ENCODE results near the gene HMGN5. TPM values are rescaled to one million over a fixed set of nuclear protein-coding genes. Genes with fewer than 3 reads are reported as not detected.

Gene HMGN5
- total RNA-seq, 1 experiment from 2014 or later = 13.0 TPM

DNA sequence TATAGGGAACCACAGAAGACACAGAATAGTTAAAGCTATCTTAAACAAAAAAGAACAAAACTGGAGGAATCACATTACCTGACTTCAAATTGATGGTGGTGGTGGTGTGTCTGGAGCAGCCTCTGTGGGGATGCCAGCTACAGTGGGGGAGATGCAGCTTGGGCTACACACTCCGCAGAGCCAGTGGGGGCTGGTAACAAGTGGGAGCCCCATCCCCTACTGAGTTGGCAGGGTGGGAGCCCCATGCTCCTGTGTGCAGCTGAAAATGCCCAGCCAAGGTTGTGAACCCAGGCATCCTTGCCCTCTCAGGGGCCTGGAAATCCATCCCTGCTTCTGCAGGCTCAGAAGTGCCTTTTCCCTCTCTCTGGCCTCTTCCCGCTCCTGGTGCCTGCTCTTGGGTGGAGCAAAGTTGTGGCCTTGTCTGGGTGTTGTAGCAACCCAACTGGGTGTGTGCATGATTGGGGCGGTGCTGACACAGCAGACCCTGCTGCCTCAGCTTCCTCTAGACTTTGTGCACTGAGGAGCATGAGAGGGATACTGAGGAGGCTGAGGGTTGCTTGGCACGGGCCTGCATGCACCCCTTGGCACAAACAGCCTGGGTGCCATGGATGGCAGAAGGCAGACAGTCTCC, 39.1 kb upstream of the HMGN5 start:
- no peak overlapping the region for H4K91ac ChIP-seq (ENCODE audit: insufficient read length, low read depth, low read length)
- H3K18ac ChIP-seq (ENCODE audit: insufficient read length, low read depth, low read length) = no peak overlapping the region
- H2BK5ac ChIP-seq (ENCODE audit: insufficient read length, low read length) = no peak overlapping the region
- H2BK12ac ChIP-seq (ENCODE audit: insufficient read length, low read depth, low read length) = no peak overlapping the region
- H4K20me1 ChIP-seq (ENCODE audit: control insufficient read depth, insufficient read depth, insufficient read length) = no peaks in the 10 kb centered on the region
- no peak overlapping the region for H2BK15ac ChIP-seq (ENCODE audit: low read depth, low read length)
- peaks cover 15% of the 10 kb centered on the region for H3K9me3 ChIP-seq (ENCODE audit: control insufficient read depth, low read depth, low read length)
- Mint-ChIP-seq H3K27ac (no peak overlapping the region), H3K9me3 (peaks cover 59 to 62% of the 10 kb centered on the region in 2 experiments), H3K4me1 (no peaks in the 10 kb centered on the region), H3K4me3 (no peak overlapping the region), H3K36me3 (ENCODE audit: insufficient read depth in 1 of 3, low read depth in 3 of 3) (peaks cover 8 to 15% (median 14%) of the 10 kb centered on the region in 3 experiments; a peak in 6 of 7 replicates), H3K27me3 (ENCODE audit: low read depth) (no peaks in the 10 kb centered on the region)
- H4K5ac ChIP-seq (ENCODE audit: insufficient read length, low read depth, low read length) = no peak overlapping the region
- H3K9ac ChIP-seq (ENCODE audit: extremely low read depth, insufficient read length, low read length) = no peak overlapping the region
- no peak overlapping the region for H2BK120ac ChIP-seq (ENCODE audit: low read depth, low read length, poor library complexity, severe bottlenecking)
- H3K23me2 ChIP-seq (ENCODE audit: insufficient read length, low read depth, low read length, poor library complexity, severe bottlenecking) = no peaks in the 10 kb centered on the region
- no peaks in the 10 kb centered on the region for H3K4me1 ChIP-seq (ENCODE audit: insufficient read depth, low read length)
- no peak overlapping the region for H2BK20ac ChIP-seq (ENCODE audit: low read depth, low read length, poor library complexity, severe bottlenecking)
- H3K56ac ChIP-seq (ENCODE audit: insufficient read length, low read depth, low read length) = no peak overlapping the region
- H3K79me2 ChIP-seq (ENCODE audit: insufficient read depth, low read length) = no peaks in the 10 kb centered on the region
- H4K8ac ChIP-seq (replicated peaks; ENCODE audit: insufficient read length, low read depth, low read length) = no peak overlapping the region
- H3K79me1 ChIP-seq (ENCODE audit: insufficient read depth, low read depth, low read length, poor library complexity, severe bottlenecking) = no peaks in the 10 kb centered on the region
- H3K27ac ChIP-seq (ENCODE audit: insufficient read length, low read depth, low read length) = no peak overlapping the region
- no peak for TF ChIP-seq CTCF (conservative IDR thresholded peaks at IDR 0.05)
- H3K4ac ChIP-seq (ENCODE audit: low read depth, low read length) = no peak overlapping the region
- H2AFZ ChIP-seq (ENCODE audit: low read length) = no peak overlapping the region
- no peak overlapping the region for H3K23ac ChIP-seq (ENCODE audit: insufficient read length, low read depth, low read length)
- H3K4me2 ChIP-seq (ENCODE audit: insufficient read depth, insufficient read length, low read length) = no peak overlapping the region
- DNase-seq = no peak
- H3K14ac ChIP-seq (ENCODE audit: insufficient read depth, low read length) = no peak overlapping the region
- no peak overlapping the region for H3T11ph ChIP-seq (ENCODE audit: low read length)
- H2AK5ac ChIP-seq (ENCODE audit: insufficient read length, low read length) = no peak overlapping the region
- no CpG with 5 or more reads among the region's 4 CpGs for WGBS (ENCODE audit: extremely low coverage, insufficient read length, low lambda C conversion rate)
- H3K27me3 ChIP-seq (ENCODE audit: insufficient read depth, low read length) = no peaks in the 10 kb centered on the region
